Stimulated activated CD8-positive, alpha-beta memory T cell treated with anti-CD3 and anti-CD28 coated beads, Interleukin-15, amount 100 ng/mL, for 24 hours (primary cell): ENCODE results near the gene WNK3.

ENCODE experiments used
- DNase-seq: peaks from one replicate; pipeline ENCODE4 v3.0.0-alpha.2; 2020; ENCODE audit warnings: low read depth

The WNK3 gene

GRCh38 chrX:54238588-54238987 is 119.3 kb downstream of the WNK3 start:
- no peak for DNase-seq

GRCh38 chrX:54237014-54237413 is 120.8 kb downstream of the WNK3 start:
- DNase-seq: no peak

- no peak for DNase-seq
These were observed 127.3 kb downstream of the WNK3 start for GRCh38 chrX:54230435-54231148.

- no peak for DNase-seq
These were observed 134.3 kb downstream of the WNK3 start for GRCh38 chrX:54223581-54223980.

GRCh38 chrX:54213603-54214002 is 144.2 kb downstream of the WNK3 start:
- DNase-seq: no peak

GRCh38 chrX:54208531-54208930 is 149.3 kb downstream of the WNK3 start:
- no peak for DNase-seq

GRCh38 chrX:54198262-54198661 is 159.6 kb downstream of the WNK3 start:
- no peak for DNase-seq

- no peak for DNase-seq
These were observed 162.8 kb downstream of the WNK3 start for GRCh38 chrX:54194982-54195588.

GRCh38 chrX:54193085-54193821 is 164.6 kb downstream of the WNK3 start:
- no peak for DNase-seq

- DNase-seq: no peak
These were observed 173.4 kb downstream of the WNK3 start for GRCh38 chrX:54184474-54184873.

GRCh38 chrX:54182864-54183613 is 174.8 kb downstream of the WNK3 start, which contains the start of gene FAM120C:
Gene FAM120C, minus strand, starts transcription at chrX:54183254. Its CDS starts 56 bp downstream, at chrX:54183198.
- peak; percentile 32 for DNase-seq

GRCh38 chrX:54182194-54182863 is 175.5 kb downstream of the WNK3 start:
- no peak for DNase-seq

GRCh38 chrX:54181202-54181953 is 176.5 kb downstream of the WNK3 start:
- DNase-seq: no peak

GRCh38 chrX:54180403-54180802 is 177.4 kb downstream of the WNK3 start:
- DNase-seq: no peak

- DNase-seq: no peak
These were observed 179.5 kb downstream of the WNK3 start for GRCh38 chrX:54178100-54178940.

- DNase-seq: no peak
These were observed 180.5 kb downstream of the WNK3 start for GRCh38 chrX:54177306-54177705.

- no peak for DNase-seq
These were observed 184.1 kb downstream of the WNK3 start for GRCh38 chrX:54173791-54174190.

- no peak for DNase-seq
These were observed 185.4 kb downstream of the WNK3 start for GRCh38 chrX:54172455-54172854.

GRCh38 chrX:54171527-54172250 is 186.2 kb downstream of the WNK3 start:
- no peak for DNase-seq
